Adrenal gland (tissue), 12 donors: ENCODE measurements around the gene LNPEP. TPM values are rescaled to one million over a fixed set of nuclear protein-coding genes. Genes with fewer than 3 reads are reported as not detected.

Experiments used
- DNase-seq, 7 donors: peaks; one replicate each; pipeline ENCODE4 v3.0.0-alpha.2; 2019 to 2020
- H3K27ac ChIP-seq, 5 donors: fragments of 200-600 bp; sonication (generic) in 4 of 5; 1 replicate in 3 of 5; 2 replicates in 2 of 5; pipeline versions ENCODE4 v1.5.1 to v1.8.0; 2016 to 2020; ENCODE audit warnings: mild to moderate bottlenecking in 1 of 5
- H3K27me3 ChIP-seq: fragments of 200-600 bp; 2 replicates; pipeline ENCODE4 v1.8.0; 2021
- H3K36me3 ChIP-seq, 2 donors: fragments of 200-600 bp; replicated peaks in 1 of 2; 1 replicate in 1 of 2; 2 replicates in 1 of 2; pipeline versions ENCODE4 v1.5.1 to v1.8.0; 2018 to 2022
- H3K4me1 ChIP-seq, 2 donors: fragments of 200-600 bp; replicated peaks in 1 of 2; 1 replicate in 1 of 2; 2 replicates in 1 of 2; pipeline versions ENCODE4 v1.5.1 to v1.8.0; 2018 to 2021
- H3K4me3 ChIP-seq, 4 donors: fragments of 200-600 bp; sonication (generic) in 3 of 4; one replicate each; pipeline ENCODE4 v1.5.1; 2016 to 2018
- H3K9me3 ChIP-seq, 3 donors: fragments of 200-600 bp; sonication (generic) in 1 of 3; replicated peaks in 1 of 3; 1 replicate in 2 of 3; 2 replicates in 1 of 3; pipeline versions ENCODE4 v1.5.1 to v1.8.0; 2016 to 2021
- CTCF ChIP-seq, 6 experiments: fragments of 450-650 bp in 4 of 6; fragments of 200-600 bp in 2 of 6; sonication (generic) in 1 of 6; IDR thresholded peaks; 1 replicate in 5 of 6; 2 replicates in 1 of 6; pipeline versions ENCODE4 v1.5.1 to v1.8.0; 2016 to 2021; ENCODE audit warnings: antibody characterized with exemption in 6 of 6, mild to moderate bottlenecking in 2 of 6, moderate library complexity in 1 of 6
- POLR2A ChIP-seq, 2 donors: fragments of 450-650 bp; IDR thresholded peaks; one replicate each; pipeline ENCODE4 v1.6.1; 2017; ENCODE audit warnings: antibody characterized with exemption in 2 of 2, mild to moderate bottlenecking in 2 of 2, moderate library complexity in 1 of 2
- WGBS, 4 donors: extraction: QIAGEN DNeasy Blood & Tissue Kit in 2 of 4; methylation state at CpG; one replicate each; pipeline versions ENCODE4 v1.1.5 to v1.1.7; 2013 to 2017; 5-methylcytosine and 5-hydroxymethylcytosine counted together
- intact Hi-C, 2 donors: fragments of 100-400 bp; cut with DNase I; formaldehyde crosslinking; loops; one replicate each; pipeline versions ENCODE4 v1.14.1 to v1.15.0; 2022 to 2023
- polyA plus RNA-seq, 3 donors: library from polyadenylated mRNA; stranded (reverse); fragments of 200-250 nt in 2 of 3; fragments of 350-450 nt in 1 of 3; fragmentation: Illumina TruSeq in 1 of 3; extraction: RNeasy Lipid Tissue Mini Kit (QIAGEN cat#74804) in 1 of 3; gene quantifications; one replicate each; pipeline ENCODE4 v1.2.3, GENCODE V29; 2013 to 2014
- total RNA-seq, 9 donors: library from RNA; depleted of rRNA in 4 of 9; stranded (reverse); fragments of >200 nt in 4 of 9; fragments of 120-200 nt in 1 of 9; fragmentation: NEBNext Ultra II Directional in 1 of 9; extraction: Animal tissue kit (Norgen Biotek cat#: 25700) in 1 of 9; gene quantifications; one replicate each; pipeline versions ENCODE4 v1.1.0 to v1.2.4, GENCODE V29; 2013 to 2023
- donor health status: healthy with polysubstance abuse.
- donor health status: Bipolar disorder and iron deficiency.
- donor health status: DM: yes; HTN: yes; CAD: no.
- donor health status: DM: no; HTN: no; CAD: no.
- donor health status: DM: no; HTN: no; CAD: no.
- donor health status: DM: yes; HTN: yes; CAD: no.

The LNPEP gene
- total and polyA plus RNA-seq, 12 donors, result 2.3 to 35.4 (median 20.8) TPM

- Histone ChIP-seq H3K36me3 (peaks cover 0 to 7% of the 10 kb centered on the region in 2 donors), H3K4me1 (peaks cover 0 to 19% of the 10 kb centered on the region in 2 donors), H3K4me3 (no peak overlapping the region), H3K9me3 (no peaks in the 10 kb centered on the region), H3K27ac (no peak overlapping the region), H3K27me3 (no peaks in the 10 kb centered on the region)
- no peak for DNase-seq
- intact Hi-C loops, result no loop called here
- WGBS, 4 donors, result 87 to 91% (median 89%) methylated on average over 6 of the region's 6 CpGs
- no peak for TF ChIP-seq CTCF (IDR thresholded peaks at IDR 0.05)
- TF ChIP-seq POLR2A (IDR thresholded peaks at IDR 0.05), result no peak
Measured at GRCh38 chr5:96977228-96977627, 41.3 kb downstream of the LNPEP start.

GRCh38 chr5:96978812-96979449 is 43.1 kb downstream of the LNPEP start:
- Histone ChIP-seq H3K27me3 (no peaks in the 10 kb centered on the region), H3K27ac (no peak overlapping the region), H3K36me3 (peaks cover 0 to 7% of the 10 kb centered on the region in 2 donors), H3K4me1 (peaks cover 0 to 10% of the 10 kb centered on the region in 2 donors), H3K4me3 (no peak overlapping the region), H3K9me3 (no peaks in the 10 kb centered on the region)
- no peak for DNase-seq
- 86 to 89% (median 88%) methylated on average over 5 of the region's 5 CpGs for WGBS, 4 donors
- intact Hi-C loops, result no loop called here
- TF ChIP-seq CTCF (IDR thresholded peaks at IDR 0.05) (no peak), POLR2A (IDR thresholded peaks at IDR 0.05) (no peak)

GRCh38 chr5:96984506-96985192 is 48.8 kb downstream of the LNPEP start:
- WGBS, 4 donors, result 52 to 98% (median 77%) methylated on average over 1 of the region's 1 CpG
- intact Hi-C loops, result no loop called here
- H3K4me1 ChIP-seq, result no peaks in the 10 kb centered on the region
- no peak overlapping the region for H3K4me3 ChIP-seq
- H3K36me3 ChIP-seq, result no peaks in the 10 kb centered on the region
- DNase-seq, result no peak
- no peaks in the 10 kb centered on the region for H3K9me3 ChIP-seq
- no peak for TF ChIP-seq CTCF (IDR thresholded peaks at IDR 0.05)
- TF ChIP-seq POLR2A (IDR thresholded peaks at IDR 0.05), result no peak
- no peak overlapping the region for H3K27ac ChIP-seq
- no peaks in the 10 kb centered on the region for H3K27me3 ChIP-seq

- DNase-seq, result no peak
- no peak for TF ChIP-seq POLR2A (IDR thresholded peaks at IDR 0.05)
- TF ChIP-seq CTCF (IDR thresholded peaks at IDR 0.05), result no peak
- H3K36me3 ChIP-seq, result no peaks in the 10 kb centered on the region
- H3K9me3 ChIP-seq, result no peaks in the 10 kb centered on the region
- no peak overlapping the region for H3K27ac ChIP-seq
- WGBS, 4 donors, result 91 to 94% (median 92%) methylated on average over 3 of the region's 3 CpGs
- H3K4me1 ChIP-seq, result no peaks in the 10 kb centered on the region
- no peak overlapping the region for H3K4me3 ChIP-seq
- no peaks in the 10 kb centered on the region for H3K27me3 ChIP-seq
- intact Hi-C loops, result no loop called here
Measured at GRCh38 chr5:96986450-96986849, 50.6 kb downstream of the LNPEP start.
